Measurements from ENCODE around the gene PLPPR3.

Gene PLPPR3

GRCh38 chr19:799076-799881 lies 22.5 kb downstream of the PLPPR3 start:
- DNase-seq (ENCODE audit: insufficient read length, low spot score): no peak
- no peak for FAIRE-seq

GRCh38 chr19:798415-799075 lies 23.2 kb downstream of the PLPPR3 start:
- DNase-seq (ENCODE audit: insufficient read length, low spot score): no peak

GRCh38 chr19:797528-798414 lies 24.0 kb downstream of the PLPPR3 start:
- FAIRE-seq (peak; percentile 69), DNase-seq (ENCODE audit: insufficient read length, low spot score) (peak; percentile 81)

More at GRCh38 chr19:798415-799075, 23.2 kb downstream of the PLPPR3 start:
- no peak for FAIRE-seq

GRCh38 chr19:796692-797527 lies 24.8 kb downstream of the PLPPR3 start, which contains the start of gene PTBP1:
Gene PTBP1, plus strand, starts transcription at chr19:797452. Its CDS starts 46 bp downstream, at chr19:797498.
- peak; percentile 93 for FAIRE-seq
- DNase-seq (ENCODE audit: insufficient read length, low spot score): peak; percentile 93

GRCh38 chr19:795691-796581 lies 25.8 kb downstream of the PLPPR3 start:
- FAIRE-seq: no peak
- DNase-seq (ENCODE audit: insufficient read length, low spot score): no peak

GRCh38 chr19:795073-795611 lies 26.6 kb downstream of the PLPPR3 start:
- no peak for FAIRE-seq

GRCh38 chr19:793806-794205 lies 27.9 kb downstream of the PLPPR3 start:
- DNase-seq (ENCODE audit: insufficient read length, low spot score): no peak
- no peak for FAIRE-seq

More at GRCh38 chr19:795073-795611, 26.6 kb downstream of the PLPPR3 start:
- no peak for DNase-seq (ENCODE audit: insufficient read length, low spot score)

- FAIRE-seq (no peak), DNase-seq (ENCODE audit: insufficient read length, low spot score) (no peak)
These were observed 29.4 kb downstream of the PLPPR3 start for GRCh38 chr19:792306-792885.

- DNase-seq (ENCODE audit: insufficient read length, low spot score): no peak
- FAIRE-seq: no peak
These were observed 30.0 kb downstream of the PLPPR3 start for GRCh38 chr19:791567-792305.

- DNase-seq (ENCODE audit: insufficient read length, low spot score): no peak
- no peak for FAIRE-seq
These were observed 30.7 kb downstream of the PLPPR3 start for GRCh38 chr19:791007-791566.

GRCh38 chr19:789701-790060 lies 32.1 kb downstream of the PLPPR3 start:
- DNase-seq (ENCODE audit: insufficient read length, low spot score): no peak
- no peak for FAIRE-seq

- no peak for DNase-seq (ENCODE audit: insufficient read length, low spot score)
- FAIRE-seq: no peak
These were observed 32.6 kb downstream of the PLPPR3 start for GRCh38 chr19:788983-789700.

GRCh38 chr19:788686-788982 lies 33.1 kb downstream of the PLPPR3 start:
- no peak for FAIRE-seq
- DNase-seq (ENCODE audit: insufficient read length, low spot score): no peak

GRCh38 chr19:787536-787935 lies 34.2 kb downstream of the PLPPR3 start:
- FAIRE-seq: no peak
- DNase-seq (ENCODE audit: insufficient read length, low spot score): no peak

GRCh38 chr19:784541-784940 lies 37.2 kb downstream of the PLPPR3 start:
- FAIRE-seq (no peak), DNase-seq (ENCODE audit: insufficient read length, low spot score) (no peak)

GRCh38 chr19:782878-783668 lies 38.7 kb downstream of the PLPPR3 start:
- FAIRE-seq: no peak
- DNase-seq (ENCODE audit: insufficient read length, low spot score): no peak

Measured in HTR-8/SVneo (cell line).